Endodermal cell (in vitro differentiated cells): ENCODE results near the gene AP1S1. TPM values are rescaled to one million over a fixed set of nuclear protein-coding genes. Genes with fewer than 3 reads are reported as not detected.

Experiments used
- DNase-seq: peaks from one replicate; pipeline ENCODE4 v3.0.0-alpha.2; 2017
- H3K27ac ChIP-seq: 2 replicates; pipeline ENCODE4 v1.5.1; 2013; ENCODE audit warnings: mild to moderate bottlenecking, low read depth, low read length, moderate library complexity
- H3K27me3 ChIP-seq: 2 replicates; pipeline ENCODE4 v1.6.1; 2013; ENCODE audit warnings: mild to moderate bottlenecking, low read length, moderate library complexity; ENCODE audit not compliant: insufficient read depth, control insufficient read depth, poor library complexity, severe bottlenecking
- H3K36me3 ChIP-seq: 2 replicates; pipeline ENCODE4 v1.7.0; 2013; ENCODE audit warnings: mild to moderate bottlenecking, low read length, moderate library complexity; ENCODE audit not compliant: control insufficient read depth, insufficient read depth
- H3K4me1 ChIP-seq: one replicate; pipeline ENCODE4 v1.7.0; 2013; ENCODE audit warnings: low read length; ENCODE audit not compliant: control insufficient read depth, insufficient read depth
- H3K4me3 ChIP-seq: 2 replicates; pipeline ENCODE4 v1.5.1; 2013; ENCODE audit warnings: mild to moderate bottlenecking, low read length, moderate library complexity
- H3K9ac ChIP-seq: 2 replicates; pipeline ENCODE4 v1.6.1; 2013; ENCODE audit warnings: mild to moderate bottlenecking, low read length, moderate library complexity; ENCODE audit not compliant: poor library complexity, severe bottlenecking; ENCODE audit errors: extremely low read depth
- H3K9me3 ChIP-seq: 2 replicates; pipeline ENCODE4 v1.6.1; 2013; ENCODE audit warnings: mild to moderate bottlenecking, low read length, moderate library complexity; ENCODE audit not compliant: control insufficient read depth
- H3K27ac Mint-ChIP-seq: 2 replicates; pipeline ENCODE4 v1.8.0; 2020; ENCODE audit warnings: mixed read lengths
- H3K27me3 Mint-ChIP-seq: 2 replicates; pipeline ENCODE4 v1.8.0; 2021; ENCODE audit warnings: mild to moderate bottlenecking, mixed read lengths; ENCODE audit not compliant: insufficient read depth
- H3K36me3 Mint-ChIP-seq: 2 replicates; pipeline ENCODE4 v1.8.0; 2020; ENCODE audit warnings: low read depth, mixed read lengths
- H3K4me1 Mint-ChIP-seq: 2 replicates; pipeline ENCODE4 v1.8.0; 2020; ENCODE audit warnings: mixed read lengths
- H3K4me3 Mint-ChIP-seq: 2 replicates; pipeline ENCODE4 v1.8.0; 2020; ENCODE audit warnings: mild to moderate bottlenecking, moderate library complexity, mixed read lengths
- H3K9me3 Mint-ChIP-seq: 2 replicates; pipeline ENCODE4 v1.8.0; 2020; ENCODE audit warnings: mild to moderate bottlenecking, mixed read lengths
- CTCF ChIP-seq: fragments of 200-600 bp; sonication (generic); conservative IDR thresholded peaks from 2 replicates; pipeline ENCODE4 v1.5.0; 2021; ENCODE audit warnings: antibody characterized with exemption, mild to moderate bottlenecking
- WGBS, 2 experiments: methylation state at CpG; one replicate each; pipeline versions ENCODE4 v1.1.5 to v1.1.7; 2013; ENCODE audit warnings: missing lambda C conversion rate in 2 of 2, mixed read lengths in 1 of 2; ENCODE audit not compliant: insufficient coverage in 1 of 2, insufficient read length in 1 of 2; 5-methylcytosine and 5-hydroxymethylcytosine counted together
- total RNA-seq, 2 donors: library from RNA; stranded (reverse); fragmentation: NEBNext Ultra II Directional in 1 of 2; extraction: Animal tissue kit (Norgen Biotek cat#: 25700) in 1 of 2; gene quantifications; 2 replicates in 1 of 2; 3 replicates in 1 of 2; pipeline ENCODE4 v1.2.1, GENCODE V29; 2021

The AP1S1 gene
- total RNA-seq, 2 donors from 2014 or later: 43.8 to 50.2 TPM

- no peak overlapping the region for H3K27ac ChIP-seq
- peaks cover 3% of the 10 kb centered on the region for H3K4me1 ChIP-seq
- H3K9me3 ChIP-seq: no peaks in the 10 kb centered on the region
- no peaks in the 10 kb centered on the region for H3K36me3 ChIP-seq
- H3K4me1 Mint-ChIP-seq: peaks cover 16% of the 10 kb centered on the region
- 0 to 1% methylated on average over 12 to 79 of the region's 79 CpGs for WGBS, 2 experiments
- peaks cover 2% of the 10 kb centered on the region for H3K36me3 Mint-ChIP-seq
- DNase-seq: peak; percentile 65
- no peak overlapping the region for H3K9ac ChIP-seq
- H3K4me3 Mint-ChIP-seq: peak overlapping the region; percentile 26
- TF ChIP-seq CTCF: no peak
- peaks cover 2% of the 10 kb centered on the region for H3K9me3 Mint-ChIP-seq
- H3K4me3 ChIP-seq: no peak overlapping the region
- H3K27me3 Mint-ChIP-seq: peaks cover 100% of the 10 kb centered on the region
- H3K27me3 ChIP-seq: peaks cover 91% of the 10 kb centered on the region
- H3K27ac Mint-ChIP-seq: no peak overlapping the region
Measured at GRCh38 chr7:101172005-101172853, 18.0 kb downstream of the AP1S1 start.

- peak overlapping the region; percentile 26 for H3K4me3 Mint-ChIP-seq
Measured at GRCh38 chr7:101172854-101173751, 18.8 kb downstream of the AP1S1 start.

More at GRCh38 chr7:101172854-101173751, 18.8 kb downstream of the AP1S1 start:
- H3K27me3 Mint-ChIP-seq: peaks cover 100% of the 10 kb centered on the region
- H3K27ac Mint-ChIP-seq: no peak overlapping the region
- H3K27me3 ChIP-seq: peaks cover 91% of the 10 kb centered on the region
- no peak overlapping the region for H3K9ac ChIP-seq
- no peak for TF ChIP-seq CTCF
- H3K9me3 Mint-ChIP-seq: peaks cover 2% of the 10 kb centered on the region
- WGBS, 2 experiments: 4 to 7% methylated on average over 18 to 53 of the region's 53 CpGs
- peaks cover 3% of the 10 kb centered on the region for H3K4me1 ChIP-seq
- no peaks in the 10 kb centered on the region for H3K9me3 ChIP-seq
- peaks cover 14% of the 10 kb centered on the region for H3K4me1 Mint-ChIP-seq
- H3K27ac ChIP-seq: no peak overlapping the region
- H3K36me3 Mint-ChIP-seq: peaks cover 2% of the 10 kb centered on the region
- H3K36me3 ChIP-seq: no peaks in the 10 kb centered on the region
- H3K4me3 ChIP-seq: no peak overlapping the region
- peak; percentile 61 for DNase-seq
